NCI-H510A treated with DMSO at 0.1 percent for 48 hours (cell line): Measurements from ENCODE around the gene PTPN3.
"Not testable (repeated sequence)": the region's sequence is repeated elsewhere in the genome, so short reads cannot be mapped to it uniquely, and the experiment has no call there.

Experiments
- DNase-seq: peaks from one replicate; lab custom pipeline; 2025; lab: John Stamatoyannopoulos, UW

PTPN3 gene

DNA sequence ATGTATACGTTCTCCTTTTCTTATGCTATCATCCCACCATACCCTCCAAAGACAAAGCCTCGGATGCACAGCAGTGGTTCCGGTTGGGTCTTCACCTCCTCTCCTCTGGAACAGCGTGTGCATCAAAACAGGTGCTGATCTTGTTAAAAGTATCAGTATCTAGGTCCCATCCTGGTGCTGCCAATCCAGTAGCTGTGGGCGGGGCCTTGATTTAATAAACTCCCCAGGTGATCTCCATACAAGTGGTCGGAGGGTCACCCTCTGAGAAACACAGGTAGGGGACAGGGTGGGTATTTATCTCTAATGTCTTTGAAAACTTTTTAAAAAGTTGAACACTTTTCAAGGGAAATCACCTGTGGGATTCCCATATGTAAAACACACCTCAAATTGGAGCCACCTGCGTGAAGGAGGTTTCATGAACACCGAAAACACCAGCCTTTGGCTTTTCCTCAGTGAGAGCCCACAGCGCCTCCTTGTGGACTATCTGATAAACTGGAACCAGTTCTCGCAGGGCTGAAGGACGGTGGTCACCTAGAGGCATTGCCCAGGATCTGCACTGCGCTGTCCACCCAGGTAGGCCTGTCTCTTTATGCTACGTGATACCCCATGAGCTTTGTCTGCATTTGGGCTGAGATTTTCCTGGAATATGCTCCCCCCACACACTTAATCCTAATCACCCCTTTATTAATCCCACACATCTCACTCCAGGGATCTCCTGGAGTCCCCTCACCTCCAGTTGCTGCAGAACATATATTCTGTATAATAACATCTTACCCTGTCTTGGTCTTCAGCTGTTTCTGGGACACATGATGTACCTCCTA, 96.7 kb downstream of the PTPN3 start:
- DNase-seq = peak; percentile 40

DNA sequence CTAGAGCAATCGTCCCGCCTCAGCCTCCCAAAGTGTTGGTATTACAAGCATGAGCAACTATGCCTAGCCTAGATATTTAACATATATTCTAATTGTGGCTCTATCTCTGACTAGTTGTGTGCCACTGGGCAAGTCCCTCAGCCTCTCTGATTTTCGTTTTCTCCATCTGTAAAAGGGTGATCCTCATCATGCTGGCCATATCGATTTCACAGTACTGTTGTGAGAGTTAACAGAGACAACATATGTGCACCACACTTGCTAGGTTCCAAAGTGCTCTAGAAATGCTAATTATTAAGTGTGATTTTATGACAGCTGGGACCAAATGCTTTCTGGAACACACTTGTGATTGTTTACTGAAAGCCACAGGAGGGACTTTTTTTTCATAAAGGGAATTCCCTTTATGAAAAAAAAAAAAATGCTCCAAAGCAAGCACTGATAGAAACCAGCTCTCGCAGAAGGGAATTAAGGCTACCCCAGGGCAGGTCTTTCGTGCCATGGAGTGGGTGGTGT, 98.8 kb downstream of the PTPN3 start:
- no peak for DNase-seq

GRCh38 chr9:109391176-109391575, 106.9 kb downstream of the PTPN3 start:
- DNase-seq = no peak

- no peak for DNase-seq
Measured at GRCh38 chr9:109387856-109388255, 110.3 kb downstream of the PTPN3 start.

- DNase-seq = no peak
Measured at GRCh38 chr9:109387206-109387605, 110.9 kb downstream of the PTPN3 start.

DNA sequence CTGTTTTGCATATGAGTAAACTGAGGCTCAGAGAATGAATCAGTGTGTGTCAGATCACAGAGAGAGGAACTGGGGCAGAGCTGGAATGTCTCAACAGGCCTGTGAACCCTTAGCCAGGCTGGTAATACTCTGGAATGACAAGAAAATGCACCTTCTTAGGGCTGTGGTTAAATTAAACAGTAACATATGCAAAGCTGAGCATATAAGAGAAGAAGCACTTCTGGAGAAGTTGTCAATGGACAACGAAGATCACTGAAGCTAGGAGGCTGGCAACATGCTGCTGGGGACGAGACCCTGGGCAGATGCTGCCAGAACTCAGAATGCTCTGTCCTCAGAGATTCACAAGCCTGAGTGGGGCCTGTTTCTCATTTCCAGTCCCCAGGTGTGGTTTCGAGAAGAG, 112.6 kb downstream of the PTPN3 start:
- no peak for DNase-seq

GRCh38 chr9:109383947-109384346, 114.2 kb downstream of the PTPN3 start:
- DNase-seq = no peak

DNA sequence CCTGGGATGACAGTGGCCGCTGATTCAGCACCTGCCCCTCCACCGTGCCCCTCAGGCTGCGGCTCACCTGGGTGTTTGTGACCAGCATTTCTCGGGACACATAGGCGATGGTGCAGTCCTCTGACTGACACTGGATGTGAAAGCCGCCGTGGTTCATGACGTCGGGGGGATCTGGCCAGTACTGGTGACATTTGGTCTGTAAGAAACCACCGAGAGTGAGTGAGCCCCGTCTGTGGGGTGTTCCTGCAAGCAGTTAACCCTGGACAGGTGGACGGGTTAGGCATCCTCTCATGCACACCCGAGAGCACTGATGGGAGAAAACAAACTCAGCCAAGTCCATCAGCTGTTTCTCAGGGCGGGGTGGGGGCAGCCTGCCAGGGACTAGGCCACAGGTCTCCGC, 114.8 kb downstream of the PTPN3 start:
- no peak for DNase-seq

DNA sequence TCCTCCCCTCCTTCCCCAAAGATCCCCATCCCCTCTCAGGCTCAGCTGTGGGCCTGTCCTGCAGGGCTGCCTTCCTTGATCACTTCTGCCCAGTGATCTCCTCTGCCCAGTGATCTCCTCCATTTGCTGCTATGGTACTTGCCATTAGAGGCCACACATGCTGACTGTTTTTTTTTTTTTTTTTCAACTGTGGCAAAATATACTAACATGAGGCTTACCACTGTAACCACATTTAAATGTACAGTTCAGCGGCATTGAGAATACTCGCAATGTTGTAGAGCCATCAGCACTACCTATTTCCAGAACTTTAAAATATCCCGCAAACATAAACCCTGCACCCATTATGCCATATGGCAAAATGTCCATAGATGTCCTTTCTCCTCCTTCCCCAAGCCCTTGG, 115.5 kb downstream of the PTPN3 start:
- DNase-seq = no peak

- DNase-seq = no peak
Measured at GRCh38 chr9:109382182-109382581, 115.9 kb downstream of the PTPN3 start.

DNA sequence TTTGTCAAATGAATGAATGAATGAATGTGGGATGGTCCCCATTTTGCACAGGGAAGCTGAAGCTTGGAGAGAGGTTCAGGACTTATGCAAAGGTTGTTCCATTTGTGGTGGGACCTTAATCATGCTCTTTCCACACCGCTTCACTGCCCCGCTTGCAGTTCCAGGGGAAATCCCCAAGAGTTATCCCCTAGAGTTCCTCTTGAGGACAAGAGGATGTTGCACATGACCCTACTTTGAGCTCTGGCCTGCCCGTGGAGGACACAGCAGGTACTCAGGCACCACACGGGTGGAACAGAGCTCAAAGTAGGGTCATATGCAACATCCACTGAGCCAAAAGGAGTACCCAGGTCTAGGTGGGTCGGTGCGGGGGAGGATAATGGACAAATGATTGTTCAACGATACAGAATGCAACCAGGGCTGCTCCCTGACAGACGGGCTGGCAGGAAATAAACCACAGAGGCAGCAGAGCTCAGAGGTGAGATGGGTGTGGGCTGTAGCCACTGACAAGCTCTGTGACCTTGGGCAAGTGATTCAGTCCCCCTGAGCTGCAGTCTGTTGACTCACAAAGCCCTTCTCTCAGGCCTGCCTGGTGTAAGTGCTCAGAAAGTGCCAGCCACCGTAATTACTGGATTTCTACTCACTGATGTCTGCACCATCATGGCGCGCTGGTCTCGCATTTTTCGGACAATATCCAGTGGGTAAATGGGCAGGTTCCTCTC, 116.9 kb downstream of the PTPN3 start:
- no peak for DNase-seq

DNA sequence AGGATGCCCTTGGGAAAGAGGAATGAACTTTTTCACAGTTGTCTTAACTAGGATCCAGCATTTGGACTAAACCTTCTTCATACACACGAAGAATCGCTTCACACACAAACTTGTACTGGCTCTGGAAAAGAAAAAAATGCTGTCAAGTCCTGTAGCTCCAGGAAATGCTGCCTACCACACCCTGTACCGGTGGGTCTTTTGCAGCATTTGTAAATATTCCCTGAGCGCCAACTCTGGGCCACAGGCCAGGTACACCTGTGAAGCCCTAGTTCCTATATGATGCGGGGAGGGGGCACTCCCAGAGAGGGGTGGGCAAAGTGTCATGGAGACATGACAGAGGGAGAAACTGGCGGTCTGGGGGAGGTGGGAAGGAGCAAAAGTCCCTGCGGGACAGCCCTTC, 118.6 kb downstream of the PTPN3 start:
- DNase-seq = no peak

DNA sequence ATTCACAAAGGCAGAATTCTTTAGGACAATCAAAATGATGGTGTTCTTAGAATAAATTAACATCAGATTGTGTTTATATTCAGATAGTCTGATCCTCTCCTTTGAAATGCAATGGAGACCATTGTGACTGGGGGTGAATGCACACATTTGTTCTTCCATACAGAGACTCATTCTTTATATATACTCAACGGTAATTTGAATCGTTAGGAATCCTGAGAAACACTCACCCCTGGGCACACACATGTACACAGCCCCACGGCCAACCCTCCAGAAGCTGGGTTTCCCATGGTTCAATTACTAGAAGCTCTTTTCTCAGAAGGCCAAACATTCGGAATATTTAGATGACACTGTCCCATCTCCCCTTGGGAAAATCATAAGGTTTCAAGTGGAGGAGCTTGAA, 119.8 kb downstream of the PTPN3 start:
- DNase-seq = no peak

DNA sequence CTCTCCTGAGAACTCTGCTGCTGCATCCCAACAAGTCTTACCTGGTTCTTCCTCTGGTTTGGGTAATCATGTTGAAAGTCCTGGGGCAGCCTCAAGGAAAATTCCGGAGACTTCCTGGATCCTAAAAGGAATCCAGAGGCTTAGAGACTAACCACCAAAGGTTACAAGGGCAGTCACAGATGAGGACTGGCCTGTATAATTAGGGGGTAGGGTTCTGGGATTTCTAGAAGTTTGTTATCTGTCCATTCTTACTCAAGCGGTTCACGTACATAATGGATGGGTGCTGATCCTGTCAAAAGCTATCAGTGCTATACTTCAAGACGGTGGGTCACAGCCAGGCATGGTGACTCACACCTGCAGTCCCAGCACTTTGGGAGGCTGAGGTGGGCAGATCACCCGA, 125.9 kb downstream of the PTPN3 start:
- no peak for DNase-seq

DNA sequence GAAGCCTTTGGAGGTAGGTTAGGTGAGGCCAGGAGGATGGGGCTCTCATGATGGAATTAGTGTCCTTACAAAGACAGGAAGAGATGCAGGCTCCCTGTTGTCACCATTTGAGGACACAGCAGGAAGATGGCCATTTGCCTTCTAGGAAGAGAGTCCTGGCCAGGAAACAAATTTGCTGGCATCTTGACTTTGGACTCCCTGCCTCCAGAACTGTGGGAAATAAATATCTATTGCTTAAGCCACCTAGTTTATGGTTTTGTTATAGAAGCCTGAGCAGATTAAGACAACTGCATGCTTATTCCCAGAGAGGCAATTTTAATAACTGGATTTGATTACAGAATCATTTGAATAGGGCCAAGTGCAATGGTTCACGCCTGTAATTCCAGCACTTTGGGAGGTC, 126.7 kb downstream of the PTPN3 start:
- no peak for DNase-seq

DNA sequence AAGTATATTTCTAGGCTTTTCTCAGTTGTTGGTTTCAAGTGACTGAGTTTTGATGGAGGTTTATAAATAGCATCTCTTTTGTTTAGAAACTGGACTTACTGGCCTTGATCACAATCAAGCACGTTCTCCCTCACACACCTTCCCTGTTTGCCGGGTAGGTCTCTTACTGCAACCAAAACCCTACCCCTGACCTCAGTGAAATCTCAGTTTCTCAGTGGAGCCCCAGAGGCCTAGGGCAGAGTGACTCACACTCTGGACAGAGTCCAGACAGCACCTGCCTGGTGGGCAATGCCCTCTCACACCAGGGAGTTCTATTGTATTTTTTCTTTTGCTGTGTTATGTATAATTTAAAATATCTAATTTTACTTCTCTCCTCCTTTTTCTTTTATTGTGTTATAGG, 128.8 kb downstream of the PTPN3 start:
- DNase-seq = no peak

- no peak for DNase-seq
Measured at GRCh38 chr9:109360771-109361170, 137.3 kb downstream of the PTPN3 start.

DNA sequence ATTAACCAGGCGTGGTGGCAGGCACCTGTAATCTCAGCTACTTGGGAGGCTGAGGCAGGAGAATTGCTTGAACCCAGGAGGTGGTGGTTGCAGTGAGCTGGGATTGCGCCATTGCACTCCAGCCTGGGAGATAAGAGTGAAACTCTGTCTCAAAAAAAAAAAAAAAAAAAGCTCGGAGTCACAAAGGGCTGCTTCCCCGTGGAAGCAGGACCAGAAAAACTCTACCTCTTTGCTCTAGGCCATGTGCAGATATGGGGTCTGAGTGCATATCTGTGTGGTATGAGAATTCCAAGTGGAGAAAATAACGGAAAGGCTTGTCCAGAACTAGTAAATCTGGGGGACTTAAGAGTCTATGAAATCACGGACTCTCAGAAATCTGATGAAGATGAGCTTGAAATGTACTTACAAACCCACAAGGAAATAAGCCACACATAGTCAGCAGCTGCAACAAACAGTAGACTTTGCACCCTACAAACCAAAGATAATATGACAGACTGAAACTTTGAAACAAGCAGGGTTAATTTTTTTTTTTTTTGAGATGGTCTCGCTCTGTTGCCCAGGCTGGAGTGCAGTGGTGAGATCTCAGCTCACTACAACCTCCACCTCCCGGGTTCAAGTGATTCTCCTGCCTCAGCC, 139.0 kb downstream of the PTPN3 start:
- DNase-seq = not testable (repeated sequence)

DNA sequence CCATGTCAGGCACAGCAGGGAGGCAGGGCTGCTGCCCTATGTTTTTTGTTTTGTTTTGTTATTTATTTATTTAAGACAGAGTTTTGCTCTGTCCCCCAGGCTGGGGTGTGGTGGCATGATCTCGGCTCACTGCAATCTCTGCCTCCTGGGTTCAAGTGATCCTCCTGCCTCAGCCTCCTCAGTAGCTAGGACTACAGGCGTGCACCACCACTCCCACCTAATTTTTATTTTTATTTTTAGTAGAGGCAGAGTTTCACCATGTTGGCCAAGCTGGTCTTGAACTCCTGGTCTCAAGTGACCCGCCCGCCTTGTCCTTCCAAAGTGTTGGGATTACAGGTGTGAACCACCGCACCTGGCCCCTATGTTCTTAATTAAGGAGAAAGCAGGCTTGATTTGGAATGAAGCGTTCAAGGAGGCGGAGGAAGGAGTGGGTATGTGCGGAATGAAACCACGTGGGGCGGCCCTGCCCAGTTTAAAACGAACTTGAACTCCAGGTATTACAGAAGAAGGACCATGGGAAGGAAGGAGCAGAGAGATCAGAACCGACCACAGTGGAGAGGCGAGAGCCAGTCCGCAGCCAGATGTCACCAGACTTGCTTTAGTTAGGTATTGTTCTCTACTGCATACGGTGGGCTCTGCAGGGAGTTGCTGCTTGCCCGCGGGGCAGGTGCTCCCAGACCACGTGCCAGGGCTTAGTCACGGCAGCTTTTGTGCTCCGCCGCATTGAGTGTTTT, 142.4 kb downstream of the PTPN3 start:
- DNase-seq = no peak

DNA sequence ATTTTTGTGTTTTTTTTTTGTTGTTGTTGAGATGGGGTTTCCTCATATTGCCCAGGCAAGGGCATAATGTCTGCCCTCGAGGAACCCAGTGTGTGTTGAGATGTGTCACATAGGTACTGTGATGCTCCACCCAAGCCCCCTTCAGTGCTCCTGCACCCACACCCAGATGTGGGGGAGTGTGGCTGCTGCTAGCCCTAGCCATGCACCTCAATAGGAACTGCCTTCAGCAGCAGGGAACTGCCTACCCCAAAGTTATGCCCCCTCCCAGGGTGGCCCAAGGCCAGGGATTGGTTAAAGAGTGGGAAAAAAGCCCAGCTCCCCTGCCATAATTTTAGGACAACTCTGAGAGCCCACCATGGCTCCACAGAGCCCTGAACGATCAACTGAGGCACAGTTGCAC, 143.9 kb downstream of the PTPN3 start:
- no peak for DNase-seq

DNA sequence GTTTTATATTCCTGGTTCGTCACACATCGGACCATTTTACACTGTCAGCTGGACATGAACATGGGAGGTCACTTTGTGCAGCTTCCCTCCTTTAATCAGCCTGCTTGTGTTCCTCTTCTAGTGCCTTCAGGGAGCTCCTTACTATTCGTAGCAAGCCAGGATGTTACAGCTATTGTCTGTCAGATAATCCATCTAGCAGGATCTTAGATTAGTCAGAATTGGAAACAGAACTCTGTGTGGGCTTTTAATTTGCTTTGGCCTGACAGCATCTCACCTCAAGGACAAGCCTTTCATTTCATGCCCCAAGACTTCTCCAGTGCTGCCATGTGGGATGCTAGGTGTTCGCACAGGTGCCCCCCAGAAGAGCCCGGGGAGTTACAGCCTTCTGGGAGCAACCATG, 147.1 kb downstream of the PTPN3 start:
- DNase-seq = no peak

DNA sequence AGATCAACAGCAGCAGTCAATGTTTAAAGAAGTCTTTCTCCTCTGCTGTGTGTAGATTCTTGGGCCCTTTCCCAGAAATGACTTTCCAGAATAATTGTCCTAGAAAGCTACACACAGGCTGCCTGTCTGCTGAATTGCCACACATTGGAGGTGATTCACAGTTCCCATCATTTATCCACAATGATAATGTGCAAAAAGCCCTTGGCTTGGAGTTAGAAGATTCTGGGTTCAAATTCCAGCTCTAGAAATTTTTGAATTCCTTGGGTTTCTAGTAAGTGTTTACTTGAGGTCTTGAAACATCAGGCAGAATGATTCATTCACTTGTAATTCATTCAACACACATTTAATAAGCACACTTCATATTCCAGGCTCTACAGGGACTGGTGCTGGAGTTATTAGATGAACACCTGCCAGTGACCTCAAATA, 148.7 kb downstream of the PTPN3 start:
- no peak for DNase-seq
